HG02571 (cell line): ENCODE results near the gene SOX6.

ENCODE experiments used
- ATAC-seq: cut with Tn5 transposase; IDR thresholded peaks from one replicate; pipeline ENCODE4 v1.9.1; 2021; ENCODE audit warnings: mild to moderate bottlenecking, moderate library complexity; ENCODE audit not compliant: unreplicated experiment

The SOX6 gene

DNA sequence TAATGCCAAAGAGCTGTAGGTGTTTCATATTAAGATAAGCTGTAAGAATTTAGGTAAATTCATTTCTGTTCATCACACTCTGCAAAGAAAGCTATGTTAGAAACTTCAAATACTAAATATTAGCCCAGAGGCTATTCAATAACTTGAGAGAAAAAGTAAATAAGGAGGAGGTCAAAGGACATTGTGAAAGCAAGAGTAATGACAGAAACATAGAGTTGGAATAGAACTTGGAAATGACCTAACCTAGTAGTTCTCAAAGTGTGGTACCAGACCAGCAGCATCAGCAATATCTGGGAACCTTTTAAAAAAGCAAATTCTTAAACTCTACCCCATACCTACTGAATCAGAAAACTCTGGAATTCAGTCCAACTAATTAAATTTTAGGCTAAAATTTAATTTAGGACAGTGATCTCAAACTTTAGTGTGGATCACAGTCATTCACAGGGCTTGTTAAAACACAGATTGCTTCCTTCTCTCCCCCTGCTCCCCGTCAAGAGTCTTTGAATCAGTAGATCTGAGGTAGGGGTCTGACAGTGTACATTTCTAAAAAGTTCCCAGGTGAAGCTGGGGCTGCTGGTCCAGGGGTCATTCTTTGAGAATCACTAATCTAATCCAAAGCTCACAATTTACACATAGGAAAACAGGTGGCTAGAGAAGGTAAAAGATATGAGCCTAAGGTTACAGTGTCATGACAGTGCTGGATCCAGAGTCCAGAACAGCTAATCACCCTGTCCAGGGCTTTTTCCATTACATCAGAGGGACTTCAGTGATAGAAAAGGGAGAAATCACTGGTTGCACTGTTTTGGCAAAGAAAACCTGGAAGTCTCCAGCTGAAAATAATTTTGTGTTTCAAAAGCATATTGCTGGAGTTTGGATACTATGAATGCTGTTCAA is 241.1 kb downstream of the SOX6 start:
- ATAC-seq = no peak

DNA sequence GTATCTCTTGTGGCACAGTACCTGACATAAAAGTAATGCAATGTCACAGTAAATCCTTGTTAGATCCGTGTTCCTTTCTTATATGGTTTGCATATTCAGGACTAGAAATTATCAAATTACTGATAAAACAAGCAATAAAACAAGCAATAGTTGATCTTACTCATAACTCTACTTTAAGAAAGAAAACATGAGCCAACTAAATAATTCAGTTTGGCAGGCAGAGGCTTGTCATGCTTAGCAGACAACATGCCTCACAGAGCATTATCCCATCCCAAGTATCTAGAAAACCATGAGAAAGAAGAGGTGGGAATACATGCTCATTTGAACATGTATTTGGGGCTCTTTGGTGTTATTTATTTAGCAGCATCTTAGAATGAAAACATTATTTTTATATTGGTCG is 241.9 kb downstream of the SOX6 start:
- ATAC-seq = no peak

DNA sequence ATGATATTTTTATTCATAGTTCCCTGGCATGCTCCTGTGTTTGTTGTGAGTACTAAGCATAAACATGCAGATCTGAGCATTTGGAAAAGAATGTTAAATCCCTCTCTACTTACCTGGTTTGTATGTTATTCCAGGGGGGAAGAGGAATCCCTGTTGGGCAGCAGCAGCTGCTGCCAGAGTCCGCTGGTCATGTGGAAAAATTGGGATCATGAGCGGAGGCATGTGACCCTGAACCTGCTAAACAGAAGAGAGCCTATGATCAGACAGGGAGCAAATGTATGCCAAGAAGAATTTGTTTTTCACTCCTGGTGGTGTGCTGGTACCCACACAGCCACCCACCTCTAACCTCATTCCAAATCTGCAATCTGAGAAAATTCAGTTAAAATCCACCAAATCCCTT is 244.7 kb downstream of the SOX6 start:
- no peak for ATAC-seq

DNA sequence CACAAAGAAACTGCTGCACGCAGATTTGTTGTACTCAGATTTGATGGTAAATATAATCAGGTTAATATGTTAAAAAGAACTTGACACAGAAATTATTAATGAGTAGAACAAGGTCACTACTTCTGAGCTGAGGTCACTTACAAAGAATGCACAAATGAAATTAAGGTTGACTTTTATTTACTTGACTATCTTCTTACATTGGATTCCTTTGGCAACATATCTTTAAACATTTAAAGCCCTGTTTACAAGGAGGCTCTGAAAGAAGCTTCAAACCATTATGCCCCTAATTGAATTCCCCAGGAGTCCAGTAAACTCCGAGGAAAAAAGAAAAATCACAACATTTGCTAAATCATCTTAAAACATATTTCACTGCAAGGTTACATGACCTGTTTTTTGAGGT is 245.5 kb downstream of the SOX6 start:
- ATAC-seq = no peak

DNA sequence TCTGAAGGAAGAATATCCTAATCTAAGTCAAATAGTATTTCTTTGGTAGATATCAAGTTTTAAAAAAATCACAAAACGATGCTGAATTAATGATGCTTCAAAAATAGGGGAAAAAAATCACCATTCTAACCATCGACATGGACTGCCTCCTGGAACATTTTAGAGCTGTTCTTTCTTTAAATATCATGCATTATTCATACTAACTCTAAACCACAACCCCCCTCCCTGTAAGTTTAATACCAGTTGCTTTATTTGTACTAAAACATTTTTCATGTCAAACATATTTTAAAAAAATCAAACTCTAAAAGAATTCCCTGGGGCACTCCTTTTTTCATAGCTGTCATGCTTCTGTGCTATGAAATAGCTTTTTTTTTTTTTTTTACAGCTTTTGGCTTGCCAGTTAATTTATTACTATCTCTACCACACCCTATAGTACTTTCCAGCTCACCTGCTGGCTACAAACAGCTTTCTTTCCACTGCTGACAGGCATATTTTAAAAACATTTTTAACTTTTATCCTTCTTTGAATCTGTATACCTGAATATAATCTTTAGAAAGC is 256.9 kb downstream of the SOX6 start:
- ATAC-seq = no peak

DNA sequence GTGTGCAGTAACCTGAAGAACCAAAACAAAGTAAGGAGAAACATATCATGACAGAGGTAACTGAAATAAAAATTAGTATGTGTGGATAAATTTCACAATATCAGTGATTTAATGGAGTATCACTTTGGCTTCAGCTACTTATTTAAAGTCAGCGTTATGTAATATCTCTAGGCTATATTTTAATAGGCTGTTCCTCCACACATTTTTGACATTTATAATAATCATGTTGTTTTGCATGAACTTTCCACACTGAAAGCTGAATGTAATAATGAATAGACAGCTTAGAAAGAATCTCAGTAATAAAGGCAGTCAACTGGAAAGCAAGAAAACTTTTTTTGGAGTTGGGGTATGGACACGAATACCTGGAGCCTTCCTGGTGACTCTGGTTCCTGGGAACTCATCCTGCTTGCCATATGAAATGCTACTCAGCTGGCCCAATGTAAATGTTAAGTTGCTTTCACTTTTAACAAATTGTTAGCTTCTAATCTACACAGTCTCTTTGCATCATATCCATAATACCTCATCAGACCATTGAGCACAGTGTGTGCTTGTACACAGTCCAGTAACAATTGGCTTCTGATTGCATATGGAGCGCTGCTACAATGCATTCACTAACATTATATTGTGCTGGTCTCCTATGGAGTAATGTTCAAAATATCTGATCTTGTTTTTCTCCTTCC is 257.7 kb downstream of the SOX6 start:
- no peak for ATAC-seq

DNA sequence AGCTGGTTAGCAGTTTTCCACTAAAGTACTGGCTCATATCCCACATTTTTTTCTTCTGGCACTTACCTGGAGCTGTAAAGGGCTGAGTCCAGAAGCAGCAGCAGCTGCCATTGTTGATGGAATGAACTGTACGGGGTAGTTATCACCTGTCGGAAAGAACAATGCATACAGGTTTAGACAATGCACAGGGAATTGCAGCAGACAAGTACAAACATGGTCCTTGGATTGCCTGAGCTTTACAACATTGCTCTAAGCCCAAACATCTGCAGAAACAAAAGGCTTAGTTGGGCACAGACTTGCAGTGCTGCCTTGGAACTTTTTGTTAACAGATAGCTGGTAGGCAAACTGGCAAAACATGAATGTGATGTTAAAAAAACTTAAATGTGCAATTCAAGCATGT is 258.8 kb downstream of the SOX6 start:
- no peak for ATAC-seq

DNA sequence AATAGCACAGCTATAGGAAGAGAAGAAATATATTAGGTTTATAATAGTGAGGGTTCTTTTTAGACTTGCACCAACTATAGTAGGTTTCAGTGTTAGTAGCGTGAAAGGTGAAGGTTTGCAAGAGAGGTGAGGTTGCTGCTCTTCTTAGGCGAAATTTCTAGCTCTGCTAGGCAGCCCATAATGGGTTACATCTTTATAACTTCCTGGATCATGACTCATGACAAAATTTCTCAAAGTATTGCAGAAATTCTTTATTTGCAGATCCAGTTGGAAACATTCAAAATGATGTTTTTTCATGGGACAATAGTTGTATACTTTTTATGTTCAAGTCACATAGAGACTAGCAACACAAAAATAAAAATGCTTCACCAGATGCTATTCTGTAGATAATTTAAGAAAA is 260.0 kb downstream of the SOX6 start:
- no peak for ATAC-seq

DNA sequence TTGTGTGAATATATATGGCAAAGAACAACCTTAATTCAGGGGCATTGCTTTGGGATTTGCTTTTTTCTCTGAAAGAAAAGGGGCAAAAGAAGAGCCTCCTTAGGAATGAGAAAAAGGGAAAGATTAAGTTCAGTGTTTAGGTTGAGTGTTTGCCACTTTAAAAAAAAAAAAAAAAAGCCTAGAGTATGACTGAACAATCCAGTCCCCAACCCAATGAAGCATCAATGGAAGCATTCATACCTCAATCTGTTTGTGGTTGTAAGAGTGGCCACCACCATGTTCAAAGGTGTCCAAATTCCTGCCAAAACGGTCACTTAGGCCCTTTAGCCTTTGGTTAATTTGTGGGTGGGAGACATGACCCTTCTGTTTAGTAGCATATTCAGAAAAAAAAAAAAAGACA is 260.6 kb downstream of the SOX6 start:
- ATAC-seq = no peak

DNA sequence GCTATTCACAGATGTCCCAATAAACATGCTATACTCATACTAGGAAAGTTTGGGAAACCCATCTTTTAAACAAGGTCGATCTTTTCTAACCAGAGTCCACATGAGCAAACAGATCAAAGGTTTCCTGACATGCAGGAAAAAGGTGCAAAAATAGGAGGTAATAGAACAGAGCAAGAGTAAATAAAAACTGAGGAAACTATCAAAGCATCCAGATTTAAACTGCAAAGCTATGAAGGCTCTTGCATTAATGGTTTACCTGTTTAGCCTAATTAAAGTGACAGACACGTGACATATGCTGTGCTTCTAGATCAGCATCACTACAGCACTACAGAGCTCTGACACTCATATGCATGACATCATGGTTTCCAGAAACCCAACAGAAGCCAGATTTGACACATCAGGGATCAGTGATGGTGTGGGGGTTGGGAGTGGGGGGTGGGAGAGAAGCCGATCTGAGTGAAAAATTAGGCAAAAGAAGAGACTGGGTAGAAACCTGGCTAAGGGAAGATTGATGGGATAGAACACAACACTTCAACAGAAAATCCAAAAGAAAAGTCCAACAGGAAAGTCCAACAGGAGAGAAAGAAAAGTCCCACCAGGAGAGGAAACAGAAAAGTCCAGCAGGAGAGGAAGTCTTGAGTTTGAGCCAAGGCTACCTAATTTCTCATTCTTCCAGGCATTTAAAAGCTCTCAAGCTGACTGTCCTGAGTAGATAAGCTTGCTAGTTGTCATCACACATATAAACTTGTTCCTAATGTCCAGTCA is 262.3 kb downstream of the SOX6 start:
- ATAC-seq = no peak

DNA sequence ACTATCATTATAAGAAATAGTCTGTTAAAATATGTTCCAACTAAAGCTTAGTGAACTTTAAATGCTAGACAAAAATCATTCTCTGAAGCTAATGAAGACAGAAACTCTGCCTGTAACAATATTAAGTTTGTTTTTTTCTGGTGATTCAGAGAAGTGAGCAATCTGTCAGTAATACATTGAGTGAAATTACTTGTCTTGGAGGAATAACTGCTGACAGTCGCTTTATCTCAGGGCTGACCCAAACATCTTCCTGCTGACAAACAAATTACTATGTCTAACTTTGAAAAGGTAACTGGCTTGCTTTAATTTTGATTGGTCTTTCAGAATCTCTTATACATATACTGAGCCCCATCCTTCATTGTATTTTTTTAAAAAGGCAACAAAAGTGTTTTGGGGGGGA is 264.5 kb downstream of the SOX6 start:
- ATAC-seq = no peak

DNA sequence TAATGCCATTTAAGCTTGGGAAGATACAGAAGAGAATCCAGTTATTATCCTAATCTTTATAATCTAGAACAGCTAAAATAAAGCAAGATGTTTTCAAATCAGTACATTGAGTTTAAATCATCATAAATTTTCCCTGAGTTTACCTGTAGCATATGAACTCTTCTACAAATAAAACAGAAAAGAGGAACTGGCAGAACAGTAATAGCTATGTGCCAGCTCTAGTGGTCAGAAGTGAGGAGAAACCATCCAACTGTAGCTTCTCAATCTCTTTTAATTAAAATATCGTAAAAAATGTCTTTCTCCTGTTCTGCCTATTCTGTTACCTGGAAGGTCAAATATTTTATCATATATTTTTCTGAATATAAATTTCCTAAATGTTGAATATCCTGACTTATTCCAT is 266.9 kb downstream of the SOX6 start:
- no peak for ATAC-seq

DNA sequence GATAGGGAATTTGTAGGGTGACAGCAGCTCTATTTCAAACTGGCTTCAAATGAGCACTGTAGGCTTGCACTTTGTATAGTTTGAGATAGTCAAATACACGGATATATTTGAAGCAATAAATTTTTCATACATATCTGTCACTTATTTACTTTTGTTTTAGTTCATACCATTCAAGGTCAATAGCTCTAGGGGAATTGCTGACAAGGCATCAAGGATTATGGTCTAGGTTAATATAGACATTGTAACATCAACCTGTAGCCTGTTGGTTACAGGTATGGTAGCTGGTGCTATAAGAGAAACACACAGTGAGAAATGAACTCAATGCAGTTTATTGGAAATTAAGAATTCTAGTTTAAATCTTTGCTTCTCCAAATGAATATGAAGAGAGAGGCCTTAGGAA is 267.6 kb downstream of the SOX6 start:
- ATAC-seq = no peak

DNA sequence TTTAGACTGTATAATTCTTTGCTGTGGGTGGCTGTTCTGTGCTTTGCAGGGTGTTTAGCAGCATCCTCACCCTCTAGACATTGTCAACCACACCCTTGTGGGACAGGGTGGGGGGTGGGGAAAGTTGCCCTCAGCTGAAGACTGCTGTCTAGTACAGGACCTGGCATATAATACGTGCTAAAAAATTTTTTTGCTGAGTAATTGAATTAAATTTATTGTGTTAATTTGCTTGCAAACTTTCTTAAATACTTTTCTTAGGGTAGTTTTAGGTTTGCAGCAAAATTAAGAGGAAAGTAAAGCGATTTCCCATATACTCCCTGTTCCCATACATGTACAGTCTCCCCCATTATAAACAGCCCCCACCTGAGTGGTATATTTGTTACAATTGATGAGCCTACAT is 268.5 kb downstream of the SOX6 start:
- ATAC-seq = no peak

DNA sequence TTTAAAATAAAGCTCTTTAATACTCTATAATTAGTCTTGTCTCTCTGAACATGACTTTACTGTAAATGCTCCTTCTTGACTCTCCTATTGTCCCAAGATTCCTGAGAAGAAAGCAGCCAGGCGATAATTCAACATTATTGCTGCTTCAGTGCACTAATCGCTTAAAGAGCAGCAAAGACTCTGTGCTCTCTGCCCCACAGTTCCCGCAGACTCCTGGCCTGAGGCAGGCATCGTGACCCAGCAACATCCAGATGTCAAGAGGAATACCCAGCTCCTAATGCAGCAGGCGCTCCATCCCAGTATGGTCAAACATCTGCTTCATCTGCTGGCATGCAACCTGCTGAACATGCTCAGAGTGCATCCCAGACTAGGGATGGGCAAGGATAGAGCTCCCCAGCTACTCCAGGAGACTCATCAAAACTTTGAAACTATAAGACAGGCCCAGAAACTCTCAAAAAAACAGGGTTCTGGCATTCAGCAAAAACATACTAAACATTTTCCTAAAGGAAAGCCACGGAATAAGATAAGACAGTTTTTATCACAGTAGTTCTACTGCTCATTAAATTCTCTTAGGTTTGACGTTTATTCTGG is 270.0 kb downstream of the SOX6 start:
- no peak for ATAC-seq

DNA sequence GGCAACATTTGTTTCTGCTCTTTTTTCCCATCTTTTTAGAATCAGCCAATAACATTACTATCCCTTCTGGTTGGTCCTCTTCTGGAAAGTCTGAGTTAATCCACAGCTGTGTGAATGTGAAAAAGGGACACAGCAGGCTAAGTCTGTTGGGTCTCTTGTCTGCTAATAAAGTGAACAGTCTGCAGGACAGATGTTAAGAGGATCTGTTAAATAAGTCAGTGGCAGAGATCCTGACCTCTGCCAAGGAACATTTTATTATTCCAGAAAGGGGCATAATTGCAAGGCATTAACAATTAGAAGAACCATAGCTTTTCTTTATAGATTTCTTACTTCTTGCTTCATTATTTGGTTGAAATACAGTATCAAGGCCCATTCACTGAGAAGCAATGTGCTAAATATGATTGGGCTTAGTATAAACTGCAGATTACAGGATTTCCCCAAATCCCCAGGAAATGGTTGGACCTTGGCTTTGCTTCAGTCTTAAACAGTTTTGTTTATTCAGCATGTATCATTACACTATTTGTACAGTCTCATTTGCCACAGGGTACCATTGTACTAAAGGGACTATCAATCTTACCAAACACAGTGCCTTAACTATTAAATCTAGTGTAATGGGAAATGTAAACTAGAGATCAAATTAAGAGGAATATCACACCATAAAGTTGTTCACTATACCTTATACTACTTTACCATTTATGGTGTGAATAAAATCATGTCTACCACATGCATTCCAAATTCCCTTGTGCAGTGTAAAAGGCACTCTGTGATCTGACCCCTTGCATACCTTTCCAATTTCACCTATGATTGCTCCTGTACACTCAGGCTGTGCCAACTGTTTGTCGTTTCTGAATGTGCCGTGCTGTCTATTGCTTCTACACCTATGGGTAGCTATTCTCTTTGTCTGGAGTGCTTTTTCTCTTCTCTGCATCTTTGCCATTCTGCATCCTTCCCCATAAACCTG is 274.0 kb downstream of the SOX6 start:
- ATAC-seq = no peak

DNA sequence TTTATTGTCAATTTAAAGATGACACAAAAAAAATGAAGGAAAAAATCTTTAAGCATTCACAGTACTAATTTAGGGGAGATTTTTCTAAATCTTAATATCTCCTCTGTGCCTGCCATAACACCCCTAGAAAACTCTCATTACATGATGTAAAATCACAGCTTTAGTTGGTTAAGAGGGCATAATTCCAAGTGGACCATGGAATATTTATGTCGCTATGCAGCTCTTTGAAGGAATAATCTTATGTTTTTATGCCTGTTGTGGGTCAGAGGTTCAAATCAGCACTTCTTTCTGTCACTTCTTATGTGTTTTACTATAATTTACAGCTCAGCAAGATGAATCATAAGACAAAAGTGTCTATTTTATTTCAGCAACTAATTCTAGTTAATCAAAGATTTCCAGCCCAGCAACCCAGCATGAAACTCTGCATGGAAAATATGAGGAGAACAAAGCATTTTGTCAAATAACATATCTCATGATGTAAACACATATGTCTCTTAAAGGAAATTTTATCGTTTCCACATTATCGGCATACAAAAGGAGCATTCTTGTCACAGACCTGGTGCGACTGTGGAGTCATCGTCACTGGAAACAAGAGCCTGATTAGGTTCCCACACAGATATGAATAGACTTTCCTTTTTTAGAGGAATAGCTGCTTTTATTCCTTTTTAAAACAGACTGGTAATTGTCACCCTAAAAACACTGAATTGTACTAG is 274.8 kb downstream of the SOX6 start:
- ATAC-seq = no peak

DNA sequence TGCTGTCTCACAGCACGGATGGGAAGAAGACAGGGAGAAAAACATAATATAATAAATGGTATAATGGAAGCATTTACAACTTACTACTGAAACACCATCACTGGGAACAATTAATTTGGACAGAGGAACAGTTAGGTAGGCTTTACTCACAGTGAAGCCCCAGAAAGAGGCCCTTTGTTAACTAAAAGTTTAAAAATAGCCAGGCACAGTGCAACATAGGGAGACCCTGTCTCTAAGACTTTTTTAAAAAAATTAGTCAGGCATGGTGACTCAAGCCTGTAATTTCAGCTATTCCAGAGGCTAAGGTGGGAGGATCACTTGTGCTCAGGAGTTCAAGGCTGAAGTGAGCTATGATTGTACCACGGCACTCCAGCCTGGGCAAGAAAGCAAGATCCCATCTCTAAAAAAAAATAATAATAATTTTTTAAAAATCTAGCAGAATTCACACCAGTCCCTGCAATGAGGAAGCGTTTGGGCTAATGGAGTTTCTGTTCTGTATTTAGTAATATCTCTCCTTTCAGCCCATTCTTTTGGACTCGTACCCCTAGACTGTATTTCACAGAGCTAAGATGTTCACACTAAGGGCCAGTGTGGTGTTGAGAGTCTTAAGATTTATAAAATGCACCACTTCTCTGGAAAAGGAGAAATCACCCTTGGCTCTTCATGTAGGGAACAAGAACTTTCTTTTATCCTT is 275.5 kb downstream of the SOX6 start:
- no peak for ATAC-seq

DNA sequence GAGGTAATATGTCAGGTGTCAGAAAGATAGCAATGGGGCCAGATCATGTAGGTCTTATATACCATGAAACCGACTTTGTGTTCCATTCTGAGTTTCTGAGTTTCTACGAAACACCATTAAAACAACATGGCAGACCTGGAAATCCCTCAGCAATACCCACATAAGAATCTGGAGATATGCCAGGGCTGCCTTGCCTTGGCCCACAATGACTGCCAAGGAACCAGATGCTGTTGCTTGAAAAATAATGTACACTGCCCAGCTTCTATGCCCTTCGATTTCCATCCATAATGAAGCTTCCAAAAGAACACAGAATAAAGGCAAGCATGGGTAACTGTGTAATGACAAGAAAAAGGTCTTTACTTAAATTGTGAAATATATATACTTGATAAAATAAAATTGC is 277.4 kb downstream of the SOX6 start:
- ATAC-seq = no peak
